ENCODE data around the gene SNTN.

- TF ChIP-seq CTCF (IDR thresholded peaks at IDR 0.05) (no peak), EP300 (IDR thresholded peaks at IDR 0.05) (no peak), POLR2A (IDR thresholded peaks at IDR 0.05) (no peak)
Measured at GRCh38 chr3:63674586-63674985, 22.1 kb downstream of the SNTN start.
